CD8-positive, alpha-beta memory T cell (primary cell): ENCODE measurements around the gene GLIPR2. TPM values are rescaled to one million over a fixed set of nuclear protein-coding genes. Genes with fewer than 3 reads are reported as not detected.
A peak's percentile ranks its signal among the peaks of the same experiment; 100 is the strongest.

Experiments used
- CTCF ChIA-PET: fragments of 350-600 bp; sonication (Branson Sonifier 250); formaldehyde crosslinking; loops from one replicate; lab custom pipeline; 2021; ENCODE audit warnings: antibody characterized with exemption; lab: Charles Lee
- POLR2A ChIA-PET: fragments of 350-600 bp; sonication (Branson Sonifier 250); formaldehyde crosslinking; loops from one replicate; lab custom pipeline; 2021; ENCODE audit warnings: antibody characterized with exemption; lab: Charles Lee
- DNase-seq, 5 donors: peaks; one replicate each; pipeline versions ENCODE4 v3.0.0 to v3.0.0-alpha.2; 2020 to 2022; ENCODE audit warnings: mixed read lengths in 1 of 5
- H3K27ac ChIP-seq: one replicate; pipeline ENCODE4 v1.7.0; 2013; ENCODE audit warnings: low read depth, mild to moderate bottlenecking, low read length, moderate library complexity
- H3K27me3 ChIP-seq: 2 replicates; pipeline ENCODE4 v1.7.0; 2013; ENCODE audit warnings: low read length, mild to moderate bottlenecking; ENCODE audit not compliant: insufficient read depth, poor library complexity, severe bottlenecking
- H3K36me3 ChIP-seq: 2 replicates; pipeline ENCODE4 v1.7.0; 2013; ENCODE audit warnings: mild to moderate bottlenecking, low read length, moderate library complexity; ENCODE audit not compliant: insufficient read depth
- H3K4me1 ChIP-seq: 2 replicates; pipeline ENCODE4 v1.7.0; 2013; ENCODE audit warnings: mild to moderate bottlenecking, low read length, moderate library complexity; ENCODE audit not compliant: insufficient read depth
- H3K4me3 ChIP-seq: 2 replicates; pipeline ENCODE4 v1.7.0; 2013; ENCODE audit warnings: mild to moderate bottlenecking, low read length
- H3K9me3 ChIP-seq: 2 replicates; pipeline ENCODE4 v1.7.0; 2013; ENCODE audit warnings: mild to moderate bottlenecking, low read length
- H3K27ac Mint-ChIP-seq, 8 donors: one replicate each; pipeline ENCODE4 v1.8.0; 2020 to 2021; ENCODE audit warnings: mixed read lengths in 8 of 8, mild to moderate bottlenecking in 6 of 8, inconsistent platforms in 3 of 8, moderate library complexity in 3 of 8
- H3K27me3 Mint-ChIP-seq, 2 donors: one replicate each; pipeline ENCODE4 v1.8.0; 2020 to 2021; ENCODE audit warnings: mixed read lengths in 2 of 2, mild to moderate bottlenecking in 1 of 2, moderate library complexity in 1 of 2
- H3K36me3 Mint-ChIP-seq, 3 donors: one replicate each; pipeline ENCODE4 v1.8.0; 2020 to 2021; ENCODE audit warnings: mixed read lengths in 3 of 3, inconsistent platforms in 1 of 3, mild to moderate bottlenecking in 1 of 3
- H3K4me1 Mint-ChIP-seq, 3 donors: one replicate each; pipeline ENCODE4 v1.8.0; 2020 to 2021; ENCODE audit warnings: mixed read lengths in 3 of 3, inconsistent platforms in 1 of 3, mild to moderate bottlenecking in 1 of 3
- H3K4me3 Mint-ChIP-seq, 7 donors: one replicate each; pipeline ENCODE4 v1.8.0; 2020 to 2021; ENCODE audit warnings: mixed read lengths in 7 of 7, mild to moderate bottlenecking in 6 of 7, moderate library complexity in 4 of 7, inconsistent platforms in 2 of 7
- H3K9me3 Mint-ChIP-seq, 5 donors: one replicate each; pipeline ENCODE4 v1.8.0; 2020 to 2022; ENCODE audit warnings: mixed read lengths in 5 of 5, mild to moderate bottlenecking in 3 of 5, moderate library complexity in 2 of 5, inconsistent platforms in 1 of 5
- polyA plus RNA-seq: library from polyadenylated mRNA; unstranded; fragments of 300-500 nt; fragmentation: Illumina TruSeq; gene quantifications from one replicate; pipeline ENCODE4 v1.2.3, GENCODE V29; 2021
- total RNA-seq, 2 experiments: library from RNA; stranded (reverse); gene quantifications; one replicate each; pipeline ENCODE4 v1.2.3, GENCODE V29; 2021

The GLIPR2 gene
- total and polyA plus RNA-seq, 3 experiments from 2014 or later, result 17.1 to 139 (median 17.5) TPM

DNA sequence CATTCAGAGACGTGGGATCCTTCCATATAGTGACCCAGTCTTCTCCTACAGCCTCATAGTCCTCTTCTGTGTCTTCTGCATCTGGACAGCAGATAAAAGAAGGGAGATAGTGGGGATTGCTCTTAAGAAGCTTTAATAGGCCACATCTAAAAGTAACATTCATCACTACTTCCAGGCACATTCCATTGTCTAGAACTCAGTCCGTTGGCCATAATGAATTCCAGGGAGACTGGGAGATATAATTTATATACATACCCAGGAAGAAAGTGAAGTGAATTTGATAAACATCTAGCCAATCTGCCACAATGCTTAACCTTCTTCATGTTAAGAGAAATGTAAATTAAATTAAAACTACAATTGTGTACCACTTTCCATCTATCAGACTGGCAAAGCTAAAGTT is 22.5 kb upstream of the GLIPR2 start:
- H3K36me3 Mint-ChIP-seq, result peaks cover 9 to 25% (median 9%) of the 10 kb centered on the region in 3 donors
- H3K4me1 ChIP-seq, result no peaks in the 10 kb centered on the region
- no peaks in the 10 kb centered on the region for H3K4me1 Mint-ChIP-seq
- DNase-seq, result no peak
- no peaks in the 10 kb centered on the region for H3K9me3 ChIP-seq
- H3K27me3 ChIP-seq, result no peaks in the 10 kb centered on the region
- H3K27ac Mint-ChIP-seq, result no peak overlapping the region
- no peak overlapping the region for H3K4me3 ChIP-seq
- H3K27me3 Mint-ChIP-seq, result no peaks in the 10 kb centered on the region
- CTCF ChIA-PET, result interaction anchor here (2.2 to 3.0 kb wide), 4 partner anchors 9 to 53 kb away, joined by 8 to 15 read pairs (median 14); no protein-coding TSS in a partner anchor
- H3K9me3 Mint-ChIP-seq, result no peaks in the 10 kb centered on the region
- no peak overlapping the region for H3K4me3 Mint-ChIP-seq
- POLR2A ChIA-PET, result no interaction called here
- no peaks in the 10 kb centered on the region for H3K36me3 ChIP-seq
- H3K27ac ChIP-seq, result no peak overlapping the region

DNA sequence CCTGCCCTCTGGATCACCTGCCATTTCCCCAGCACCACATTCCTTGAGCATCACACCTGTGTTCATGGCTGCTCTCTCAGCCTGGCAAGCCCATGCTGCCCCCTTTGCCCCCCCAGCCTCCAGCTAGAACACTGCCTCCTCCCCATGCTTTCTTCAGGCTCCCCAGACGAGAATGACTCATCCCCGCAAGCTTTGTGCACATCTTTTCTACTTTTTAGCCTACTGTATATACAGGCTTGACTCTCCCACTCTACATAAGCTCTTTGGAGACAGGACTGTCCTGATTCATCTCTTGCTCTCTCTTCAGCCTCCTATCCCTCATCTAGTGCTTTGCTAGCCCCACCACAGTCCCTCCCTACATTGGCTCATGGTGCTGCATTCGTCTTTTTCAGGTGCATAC is 19.9 kb upstream of the GLIPR2 start:
- no peaks in the 10 kb centered on the region for H3K4me1 Mint-ChIP-seq

DNA sequence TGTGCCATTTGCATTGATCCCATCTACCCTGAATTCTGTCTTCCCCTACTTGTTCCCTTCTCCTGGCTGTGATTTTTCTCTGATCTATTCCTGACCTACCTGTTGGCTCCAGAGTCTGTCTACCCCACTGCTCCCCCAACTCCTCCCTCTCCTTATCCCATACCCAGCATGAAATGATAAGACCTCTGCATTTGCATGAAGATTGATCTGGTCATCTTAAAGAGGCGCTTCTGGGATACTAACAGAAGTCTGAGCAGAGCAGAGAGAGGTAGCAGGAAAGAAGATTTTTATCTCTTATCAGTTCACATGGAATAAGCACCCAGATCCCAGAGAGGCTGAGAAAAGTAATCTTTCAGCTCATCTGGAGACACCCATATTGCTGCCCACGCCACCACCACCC is 18.3 kb upstream of the GLIPR2 start:
- Mint-ChIP-seq H3K36me3 (peaks cover 0 to 35% (median 9%) of the 10 kb centered on the region in 3 donors), H3K27ac (no peak overlapping the region), H3K4me3 (no peak overlapping the region), H3K9me3 (no peaks in the 10 kb centered on the region), H3K27me3 (no peaks in the 10 kb centered on the region), H3K4me1 (no peaks in the 10 kb centered on the region)
- H3K27ac ChIP-seq, result no peak overlapping the region
- H3K4me3 ChIP-seq, result no peak overlapping the region
- ChIA-PET POLR2A (no interaction called here), CTCF (interaction anchor here (2.2 kb wide), 1 partner anchor 48 kb away, joined by 8 read pairs; no protein-coding TSS in a partner anchor)
- H3K27me3 ChIP-seq, result no peaks in the 10 kb centered on the region
- no peaks in the 10 kb centered on the region for H3K9me3 ChIP-seq
- no peak for DNase-seq
- H3K36me3 ChIP-seq, result peaks cover 3% of the 10 kb centered on the region
- H3K4me1 ChIP-seq, result no peaks in the 10 kb centered on the region

More for the DNA sequence above, 19.9 kb upstream of the GLIPR2 start:
- POLR2A ChIA-PET, result no interaction called here
- H3K27me3 Mint-ChIP-seq, result no peaks in the 10 kb centered on the region
- H3K27me3 ChIP-seq, result no peaks in the 10 kb centered on the region
- CTCF ChIA-PET, result interaction anchor here (2.9 to 3.0 kb wide), 2 partner anchors 14 to 50 kb away, joined by 11 to 15 read pairs; no protein-coding TSS in a partner anchor
- H3K27ac ChIP-seq, result no peak overlapping the region
- peaks cover 2% of the 10 kb centered on the region for H3K36me3 ChIP-seq
- peaks cover 7 to 26% (median 7%) of the 10 kb centered on the region in 3 donors for H3K36me3 Mint-ChIP-seq
- no peaks in the 10 kb centered on the region for H3K9me3 ChIP-seq
- peak overlapping the region in 1 of 8 donors; percentile 87 for H3K27ac Mint-ChIP-seq
- no peaks in the 10 kb centered on the region for H3K9me3 Mint-ChIP-seq
- no peaks in the 10 kb centered on the region for H3K4me1 ChIP-seq
- H3K4me3 Mint-ChIP-seq, result no peak overlapping the region
- no peak for DNase-seq
- H3K4me3 ChIP-seq, result no peak overlapping the region

DNA sequence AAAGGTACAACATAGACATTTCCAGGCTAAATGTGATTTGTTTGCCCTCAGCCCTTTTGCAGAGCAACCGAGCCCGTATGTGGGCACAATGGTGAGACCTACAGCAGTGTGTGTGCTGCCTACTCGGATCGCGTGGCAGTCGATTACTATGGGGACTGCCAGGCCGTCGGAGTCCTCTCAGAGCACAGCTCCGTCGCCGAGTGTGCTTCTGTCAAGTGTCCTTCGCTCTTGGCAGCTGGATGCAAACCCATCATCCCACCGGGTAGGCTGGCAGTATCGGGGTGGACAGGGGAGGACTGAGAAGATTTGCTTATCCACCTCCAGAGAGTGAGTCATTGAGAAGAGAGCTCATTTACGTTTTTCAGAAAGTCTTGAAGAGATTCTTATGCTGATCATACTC is 17.8 kb upstream of the GLIPR2 start:
- Mint-ChIP-seq H3K36me3 (peaks cover 0 to 35% (median 9%) of the 10 kb centered on the region in 3 donors), H3K4me1 (no peaks in the 10 kb centered on the region), H3K27ac (no peak overlapping the region), H3K9me3 (no peaks in the 10 kb centered on the region), H3K4me3 (no peak overlapping the region), H3K27me3 (no peaks in the 10 kb centered on the region)
- no peak for DNase-seq
- Histone ChIP-seq H3K27me3 (no peaks in the 10 kb centered on the region), H3K36me3 (peaks cover 3% of the 10 kb centered on the region), H3K4me1 (no peaks in the 10 kb centered on the region), H3K4me3 (no peak overlapping the region), H3K9me3 (no peaks in the 10 kb centered on the region), H3K27ac (no peak overlapping the region)
- CTCF ChIA-PET, result interaction anchor here (2.2 kb wide), 1 partner anchor 47 kb away, joined by 8 read pairs; no protein-coding TSS in a partner anchor
- POLR2A ChIA-PET, result no interaction called here

- Mint-ChIP-seq H3K4me1 (no peaks in the 10 kb centered on the region), H3K36me3 (peaks cover 0 to 35% (median 7%) of the 10 kb centered on the region in 3 donors), H3K4me3 (no peak overlapping the region), H3K27ac (peak overlapping the region in 1 of 8 donors; percentile 46), H3K9me3 (no peaks in the 10 kb centered on the region), H3K27me3 (no peaks in the 10 kb centered on the region)
- Histone ChIP-seq H3K4me3 (no peak overlapping the region), H3K27ac (no peak overlapping the region), H3K4me1 (no peaks in the 10 kb centered on the region), H3K36me3 (peaks cover 3% of the 10 kb centered on the region), H3K9me3 (no peaks in the 10 kb centered on the region), H3K27me3 (no peaks in the 10 kb centered on the region)
- CTCF ChIA-PET, result interaction anchor here (2.2 kb wide), 1 partner anchor 47 kb away, joined by 8 read pairs; no protein-coding TSS in a partner anchor
- POLR2A ChIA-PET, result no interaction called here
- no peak for DNase-seq
Measured at GRCh38 chr9:36119476-36119875, 17.1 kb upstream of the GLIPR2 start.

DNA sequence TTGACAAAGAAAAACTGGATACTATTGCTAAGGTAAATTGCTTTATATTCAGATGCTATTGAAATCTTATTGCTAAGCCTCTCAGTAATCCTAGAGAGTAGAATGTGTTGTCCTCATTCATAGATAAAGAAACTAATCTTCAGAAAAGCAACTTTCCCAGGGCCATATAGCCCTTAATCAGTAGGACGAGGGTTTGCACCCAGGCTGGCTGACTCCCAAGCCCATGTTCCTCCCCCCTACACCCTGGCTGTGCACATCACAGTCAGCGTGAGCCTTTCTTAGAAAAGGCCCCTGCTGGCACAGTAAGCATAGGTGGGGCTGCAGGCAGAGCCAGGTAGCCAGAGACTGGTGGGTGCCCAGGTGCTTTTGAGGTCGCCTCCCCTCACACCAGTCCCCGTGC is 15.8 kb upstream of the GLIPR2 start:
- CTCF ChIA-PET, result no interaction called here
- H3K27ac Mint-ChIP-seq, result peak overlapping the region in 1 of 8 donors; percentile 19
- Histone ChIP-seq H3K27ac (no peak overlapping the region), H3K27me3 (no peaks in the 10 kb centered on the region), H3K4me3 (no peak overlapping the region), H3K36me3 (peaks cover 3% of the 10 kb centered on the region), H3K4me1 (no peaks in the 10 kb centered on the region), H3K9me3 (no peaks in the 10 kb centered on the region)
- no peaks in the 10 kb centered on the region for H3K27me3 Mint-ChIP-seq
- H3K36me3 Mint-ChIP-seq, result peaks cover 0 to 35% (median 7%) of the 10 kb centered on the region in 3 donors
- POLR2A ChIA-PET, result no interaction called here
- no peak overlapping the region for H3K4me3 Mint-ChIP-seq
- no peak for DNase-seq
- H3K4me1 Mint-ChIP-seq, result peaks cover 5 to 8% (median 7%) of the 10 kb centered on the region in 3 donors
- H3K9me3 Mint-ChIP-seq, result no peaks in the 10 kb centered on the region

- ChIA-PET POLR2A (no interaction called here), CTCF (interaction anchor here (1.2 kb wide), 1 partner anchor 20 kb away, joined by 6 read pairs; no protein-coding TSS in a partner anchor)
- no peak for DNase-seq
- Mint-ChIP-seq H3K27ac (peak overlapping the region in 1 of 8 donors; percentile 52), H3K4me3 (no peak overlapping the region), H3K27me3 (no peaks in the 10 kb centered on the region), H3K4me1 (peaks cover 5 to 21% (median 12%) of the 10 kb centered on the region in 3 donors), H3K9me3 (no peaks in the 10 kb centered on the region), H3K36me3 (peaks cover 0 to 29% (median 7%) of the 10 kb centered on the region in 3 donors)
- Histone ChIP-seq H3K9me3 (no peaks in the 10 kb centered on the region), H3K27me3 (no peaks in the 10 kb centered on the region), H3K4me3 (no peak overlapping the region), H3K36me3 (peaks cover 3% of the 10 kb centered on the region), H3K27ac (no peak overlapping the region), H3K4me1 (peaks cover under 1% of the 10 kb centered on the region)
Measured at GRCh38 chr9:36121971-36122370, 14.6 kb upstream of the GLIPR2 start.

GRCh38 chr9:36123515-36123914 is 13.0 kb upstream of the GLIPR2 start:
- Histone ChIP-seq H3K9me3 (no peaks in the 10 kb centered on the region), H3K27me3 (no peaks in the 10 kb centered on the region), H3K4me3 (no peak overlapping the region), H3K36me3 (peaks cover 3% of the 10 kb centered on the region), H3K27ac (no peak overlapping the region), H3K4me1 (peaks cover 15% of the 10 kb centered on the region)
- Mint-ChIP-seq H3K36me3 (peaks cover 0 to 20% (median 7%) of the 10 kb centered on the region in 3 donors), H3K4me3 (no peak overlapping the region), H3K27ac (peak overlapping the region in 1 of 8 donors; percentile 36), H3K4me1 (peaks cover 19 to 36% (median 27%) of the 10 kb centered on the region in 3 donors), H3K9me3 (no peaks in the 10 kb centered on the region), H3K27me3 (no peaks in the 10 kb centered on the region)
- ChIA-PET CTCF (interaction anchor here (1.3 to 2.0 kb wide), 2 partner anchors 20 kb away, joined by 4 to 13 read pairs; no protein-coding TSS in a partner anchor), POLR2A (no interaction called here)
- DNase-seq, result no peak
